ENCODE measurements around the gene FAM171A1. TPM values are rescaled to one million over a fixed set of nuclear protein-coding genes. Genes with fewer than 3 reads are reported as not detected.

FAM171A1 gene
- total RNA-seq, 1 donor from 2014 or later = 28.2 TPM

DNA sequence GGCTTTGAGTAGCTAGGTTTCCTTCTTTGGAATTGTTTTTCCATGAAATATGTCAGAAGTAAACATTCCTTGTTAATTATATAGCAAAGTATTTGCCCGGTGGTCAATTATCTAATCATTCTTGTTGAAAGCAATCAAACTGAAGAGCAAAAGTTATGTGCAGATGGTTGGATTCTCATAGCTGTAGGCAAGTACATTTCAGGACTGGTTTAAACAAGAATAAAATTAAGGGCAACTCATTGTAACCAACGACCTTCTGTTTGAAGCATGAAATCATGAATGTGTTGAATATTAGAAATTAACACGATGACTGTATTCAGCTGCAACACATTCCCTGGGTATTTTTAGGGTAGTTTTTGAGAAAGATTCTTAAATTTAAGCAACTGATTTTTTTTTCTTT is 140.8 kb downstream of the FAM171A1 start:
- Mint-ChIP-seq H3K4me3 (no peak overlapping the region), H3K36me3 (peaks cover 15% of the 10 kb centered on the region), H3K9me3 (peaks cover 2% of the 10 kb centered on the region), H3K27me3 (ENCODE audit: insufficient read depth, low read depth) (no peaks in the 10 kb centered on the region), H3K27ac (no peak overlapping the region), H3K4me1 (no peaks in the 10 kb centered on the region)
- Histone ChIP-seq H3K27me3 (no peaks in the 10 kb centered on the region), H3K4me1 (no peaks in the 10 kb centered on the region), H3K36me3 (no peaks in the 10 kb centered on the region), H3K9ac (no peak overlapping the region), H3K79me2 (ENCODE audit: low read depth) (no peaks in the 10 kb centered on the region), H4K20me1 (ENCODE audit: low read depth) (no peaks in the 10 kb centered on the region), H3F3A (ENCODE audit: low read depth) (no peaks in the 10 kb centered on the region), H3K9me3 (ENCODE audit: low read depth) (no peaks in the 10 kb centered on the region), H3K27ac (no peak overlapping the region), H3K4me2 (no peak overlapping the region), H3K4me3 (no peak overlapping the region), H2AFZ (replicated peaks) (no peak overlapping the region)
- DNase-seq (ENCODE audit: low spot score) = no peak
- TF ChIP-seq EZH2 (IDR thresholded peaks at IDR 0.05) (no peak), EZH2phosphoT487 (IDR thresholded peaks at IDR 0.05) (no peak)
- TF ChIP-seq, protein P1, sequence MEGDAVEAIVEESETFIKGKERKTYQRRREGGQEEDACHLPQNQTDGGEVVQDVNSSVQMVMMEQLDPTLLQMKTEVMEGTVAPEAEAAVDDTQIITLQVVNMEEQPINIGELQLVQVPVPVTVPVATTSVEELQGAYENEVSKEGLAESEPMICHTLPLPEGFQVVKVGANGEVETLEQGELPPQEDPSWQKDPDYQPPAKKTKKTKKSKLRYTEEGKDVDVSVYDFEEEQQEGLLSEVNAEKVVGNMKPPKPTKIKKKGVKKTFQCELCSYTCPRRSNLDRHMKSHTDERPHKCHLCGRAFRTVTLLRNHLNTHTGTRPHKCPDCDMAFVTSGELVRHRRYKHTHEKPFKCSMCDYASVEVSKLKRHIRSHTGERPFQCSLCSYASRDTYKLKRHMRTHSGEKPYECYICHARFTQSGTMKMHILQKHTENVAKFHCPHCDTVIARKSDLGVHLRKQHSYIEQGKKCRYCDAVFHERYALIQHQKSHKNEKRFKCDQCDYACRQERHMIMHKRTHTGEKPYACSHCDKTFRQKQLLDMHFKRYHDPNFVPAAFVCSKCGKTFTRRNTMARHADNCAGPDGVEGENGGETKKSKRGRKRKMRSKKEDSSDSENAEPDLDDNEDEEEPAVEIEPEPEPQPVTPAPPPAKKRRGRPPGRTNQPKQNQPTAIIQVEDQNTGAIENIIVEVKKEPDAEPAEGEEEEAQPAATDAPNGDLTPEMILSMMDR (IDR thresholded peaks at IDR 0.05) = no peak

DNA sequence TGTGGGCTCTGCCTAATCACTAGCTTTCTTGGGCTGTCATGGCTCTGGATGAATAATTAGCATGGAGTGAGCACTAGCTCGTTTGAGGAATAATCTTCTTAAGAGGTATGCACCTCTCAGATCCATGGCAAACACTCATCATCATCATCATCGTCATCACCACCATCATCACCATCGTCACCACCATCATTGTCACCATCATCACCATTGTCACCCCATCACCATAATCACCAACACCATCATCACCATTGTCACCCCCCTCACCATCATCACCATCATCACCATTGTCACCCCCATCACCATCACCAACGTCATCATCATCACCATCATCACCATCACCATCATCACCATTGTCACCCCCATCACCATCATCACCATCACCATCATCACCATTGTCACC is 141.8 kb downstream of the FAM171A1 start:
- Histone ChIP-seq H3K4me2 (no peak overlapping the region), H3K27me3 (no peaks in the 10 kb centered on the region), H3F3A (ENCODE audit: low read depth) (no peaks in the 10 kb centered on the region), H3K4me3 (no peak overlapping the region), H3K4me1 (no peaks in the 10 kb centered on the region), H3K36me3 (no peaks in the 10 kb centered on the region), H3K9me3 (ENCODE audit: low read depth) (no peaks in the 10 kb centered on the region), H3K79me2 (ENCODE audit: low read depth) (no peaks in the 10 kb centered on the region), H3K27ac (no peak overlapping the region), H3K9ac (no peak overlapping the region), H2AFZ (replicated peaks) (no peak overlapping the region), H4K20me1 (ENCODE audit: low read depth) (no peaks in the 10 kb centered on the region)
- H3K4me3 Mint-ChIP-seq = no peak overlapping the region
- no peaks in the 10 kb centered on the region for H3K27me3 Mint-ChIP-seq (ENCODE audit: insufficient read depth, low read depth)
- H3K36me3 Mint-ChIP-seq = peaks cover 22% of the 10 kb centered on the region
- H3K4me1 Mint-ChIP-seq = no peaks in the 10 kb centered on the region
- no peak for DNase-seq (ENCODE audit: low spot score)
- TF ChIP-seq, protein P1 (IDR thresholded peaks at IDR 0.05) = no peak
- TF ChIP-seq EZH2 (IDR thresholded peaks at IDR 0.05) = no peak
- TF ChIP-seq EZH2phosphoT487 (IDR thresholded peaks at IDR 0.05) = no peak
- H3K27ac Mint-ChIP-seq = no peak overlapping the region
- H3K9me3 Mint-ChIP-seq = peaks cover 2% of the 10 kb centered on the region

DNA sequence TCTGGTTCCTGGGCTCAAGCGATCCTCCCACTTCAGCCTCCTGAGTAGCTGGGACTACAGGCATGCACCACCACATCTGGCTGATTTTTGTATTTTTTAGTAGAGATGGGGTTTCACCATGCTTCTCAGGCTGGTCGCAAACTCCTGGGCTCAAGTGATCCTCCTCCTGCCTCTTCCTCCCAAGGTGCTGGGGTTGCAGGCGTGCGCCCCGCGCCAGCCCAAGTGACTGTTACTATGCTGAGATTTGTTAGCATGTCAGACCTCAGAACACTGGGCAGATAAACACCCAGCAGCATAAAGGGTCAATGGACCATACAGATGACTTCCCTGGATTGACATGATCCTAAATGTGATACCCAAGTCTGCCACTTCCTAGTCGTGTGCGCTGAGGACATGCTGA is 142.7 kb downstream of the FAM171A1 start:
- Histone ChIP-seq H3K9ac (no peak overlapping the region), H3K4me2 (no peak overlapping the region), H3K27me3 (no peaks in the 10 kb centered on the region), H3F3A (ENCODE audit: low read depth) (no peaks in the 10 kb centered on the region), H2AFZ (replicated peaks) (no peak overlapping the region), H3K9me3 (ENCODE audit: low read depth) (no peaks in the 10 kb centered on the region), H3K79me2 (ENCODE audit: low read depth) (no peaks in the 10 kb centered on the region), H3K36me3 (no peaks in the 10 kb centered on the region), H3K4me3 (no peak overlapping the region), H3K4me1 (no peaks in the 10 kb centered on the region), H3K27ac (no peak overlapping the region), H4K20me1 (ENCODE audit: low read depth) (no peaks in the 10 kb centered on the region)
- Mint-ChIP-seq H3K27ac (no peak overlapping the region), H3K9me3 (peaks cover 2% of the 10 kb centered on the region), H3K36me3 (peaks cover 27% of the 10 kb centered on the region), H3K4me3 (no peak overlapping the region), H3K4me1 (no peaks in the 10 kb centered on the region), H3K27me3 (ENCODE audit: insufficient read depth, low read depth) (no peaks in the 10 kb centered on the region)
- no peak for TF ChIP-seq EZH2phosphoT487 (IDR thresholded peaks at IDR 0.05)
- no peak for TF ChIP-seq EZH2 (IDR thresholded peaks at IDR 0.05)
- TF ChIP-seq, protein P1 (IDR thresholded peaks at IDR 0.05) = no peak
- DNase-seq (ENCODE audit: low spot score) = no peak
